ENCODE data around the gene NFATC1.
"Not testable (repeated sequence)": the region's sequence is repeated elsewhere in the genome, so short reads cannot be mapped to it uniquely, and the experiment has no call there.

Gene NFATC1

GRCh38 chr18:79479116-79479760 lies 83.5 kb downstream of the NFATC1 start:
- no peak for DNase-seq

- DNase-seq: no peak
Observed at GRCh38 chr18:79479761-79480161, 84.0 kb downstream of the NFATC1 start.

GRCh38 chr18:79480171-79481045 lies 84.7 kb downstream of the NFATC1 start:
- no peak for DNase-seq

GRCh38 chr18:79481046-79481790 lies 85.5 kb downstream of the NFATC1 start:
- no peak for DNase-seq

- DNase-seq: not testable (repeated sequence)
Observed at GRCh38 chr18:79483393-79483792, 87.7 kb downstream of the NFATC1 start.

GRCh38 chr18:79483971-79484491 lies 88.3 kb downstream of the NFATC1 start:
- DNase-seq: no peak

- no peak for DNase-seq
Observed at GRCh38 chr18:79484661-79485621, 89.2 kb downstream of the NFATC1 start.

GRCh38 chr18:79485788-79486355 lies 90.1 kb downstream of the NFATC1 start:
- no peak for DNase-seq

- no peak for DNase-seq
Observed at GRCh38 chr18:79486356-79487182, 90.8 kb downstream of the NFATC1 start.

GRCh38 chr18:79487183-79487800 lies 91.6 kb downstream of the NFATC1 start:
- DNase-seq: no peak

- DNase-seq: no peak
Observed at GRCh38 chr18:79487801-79488201, 92.1 kb downstream of the NFATC1 start.

- no peak for DNase-seq
Observed at GRCh38 chr18:79488311-79489050, 92.8 kb downstream of the NFATC1 start.

- no peak for DNase-seq
Observed at GRCh38 chr18:79489051-79489898, 93.5 kb downstream of the NFATC1 start.

GRCh38 chr18:79489899-79490625 lies 94.3 kb downstream of the NFATC1 start:
- no peak for DNase-seq

- DNase-seq: no peak
Observed at GRCh38 chr18:79490626-79491041, 94.9 kb downstream of the NFATC1 start.

- no peak for DNase-seq
Observed at GRCh38 chr18:79491081-79491551, 95.4 kb downstream of the NFATC1 start.

- no peak for DNase-seq
Observed at GRCh38 chr18:79493211-79493800, 97.6 kb downstream of the NFATC1 start.

All from GDM1 (cell line).